Suprapubic skin (tissue), 4 donors: ENCODE data around the gene B3GNT3. TPM values are rescaled to one million over a fixed set of nuclear protein-coding genes. Genes with fewer than 3 reads are reported as not detected.

Experiments
- DNase-seq, 2 donors: peaks; one replicate each; pipeline ENCODE4 v3.0.0-alpha.2; 2019; ENCODE audit warnings: low spot score in 2 of 2
- H3K27ac ChIP-seq: fragments of 200-600 bp; sonication (generic); one replicate; pipeline ENCODE4 v1.5.1; 2019
- H3K27me3 ChIP-seq: fragments of 200-600 bp; sonication (generic); one replicate; pipeline ENCODE4 v1.5.1; 2019
- H3K36me3 ChIP-seq: fragments of 200-600 bp; sonication (generic); one replicate; pipeline ENCODE4 v1.5.1; 2019
- H3K4me1 ChIP-seq: fragments of 200-600 bp; sonication (generic); one replicate; pipeline ENCODE4 v1.5.1; 2019
- H3K4me3 ChIP-seq: fragments of 200-600 bp; sonication (generic); one replicate; pipeline ENCODE4 v1.5.1; 2019; ENCODE audit warnings: mild to moderate bottlenecking
- H3K9me3 ChIP-seq: fragments of 200-600 bp; sonication (generic); one replicate; pipeline ENCODE4 v1.5.1; 2019
- CTCF ChIP-seq, 2 donors: fragments of 200-600 bp in 1 of 2; fragments of 450-650 bp in 1 of 2; sonication (generic) in 1 of 2; IDR thresholded peaks; one replicate each; pipeline ENCODE4 v1.5.1; 2016 to 2019; ENCODE audit warnings: antibody characterized with exemption in 2 of 2, mild to moderate bottlenecking in 1 of 2, moderate library complexity in 1 of 2
- EP300 ChIP-seq: sonication (generic); formaldehyde crosslinking; IDR thresholded peaks from one replicate; pipeline ENCODE4 v1.6.1; 2017; ENCODE audit warnings: antibody characterized with exemption
- POLR2A ChIP-seq, 2 donors: fragments of 450-650 bp; IDR thresholded peaks; one replicate each; pipeline ENCODE4 v1.6.1; 2017; ENCODE audit warnings: antibody characterized with exemption in 2 of 2, mild to moderate bottlenecking in 2 of 2, moderate library complexity in 2 of 2
- POLR2AphosphoS5 ChIP-seq, 3 donors: sonication (generic); formaldehyde crosslinking; IDR thresholded peaks; one replicate each; pipeline ENCODE4 v1.6.1; 2017; ENCODE audit warnings: antibody characterized with exemption in 3 of 3
- WGBS: methylation state at CpG from one replicate; pipeline ENCODE4 v1.1.5; 2018; 5-methylcytosine and 5-hydroxymethylcytosine counted together
- total RNA-seq, 4 donors: library from RNA; depleted of rRNA; stranded (reverse); fragments of >200 nt; gene quantifications; one replicate each; pipeline ENCODE4 v1.1.0, GENCODE V29; 2016

The B3GNT3 gene
- total RNA-seq, 4 donors from 2014 or later: 1.4 to 12.1 (median 5.9) TPM

GRCh38 chr19:17855280-17856152 lies 60.6 kb downstream of the B3GNT3 start:
- H3K27ac ChIP-seq: no peak overlapping the region
- DNase-seq: peak; percentile 89 to 93
- H3K36me3 ChIP-seq: no peaks in the 10 kb centered on the region
- no peak overlapping the region for H3K4me3 ChIP-seq
- no peaks in the 10 kb centered on the region for H3K27me3 ChIP-seq
- H3K4me1 ChIP-seq: peaks cover 8% of the 10 kb centered on the region
- TF ChIP-seq POLR2AphosphoS5 (IDR thresholded peaks at IDR 0.05) (no peak), EP300 (no peak), CTCF (IDR thresholded peaks at IDR 0.05) (peak; percentile 91 to 97), POLR2A (IDR thresholded peaks at IDR 0.05) (no peak)
- 13% methylated on average over 29 of the region's 29 CpGs for WGBS
- no peaks in the 10 kb centered on the region for H3K9me3 ChIP-seq

- peak within 1 kb of the TSS; percentile 94 for H3K4me3 ChIP-seq
- peaks cover 35% of the 10 kb centered on the region for H3K36me3 ChIP-seq
- peak; percentile 99 for DNase-seq
- H3K27me3 ChIP-seq: no peaks in the 10 kb centered on the region
- H3K9me3 ChIP-seq: no peaks in the 10 kb centered on the region
- H3K4me1 ChIP-seq: peaks cover 28% of the 10 kb centered on the region
- peak within 1 kb of the TSS; percentile 89 for H3K27ac ChIP-seq
- peak; percentile 91 to 95 for TF ChIP-seq POLR2A (IDR thresholded peaks at IDR 0.05)
- no peak for TF ChIP-seq EP300
- peak; percentile 86 to 89 for TF ChIP-seq CTCF (IDR thresholded peaks at IDR 0.05)
- TF ChIP-seq POLR2AphosphoS5 (IDR thresholded peaks at IDR 0.05): peak; percentile 88 to 97 (median 92)
- WGBS: 0% methylated on average over 13 of the region's 80 CpGs
These were observed 64.8 kb downstream of the B3GNT3 start, which contains the start of gene RPL18A for GRCh38 chr19:17859533-17860330. TSS of gene RPL18A (plus strand) at chr19:17859910. CDS start at chr19:17859957, 47 bp downstream.

GRCh38 chr19:17860331-17860992 lies 65.5 kb downstream of the B3GNT3 start:
- Histone ChIP-seq H3K36me3 (peaks cover 42% of the 10 kb centered on the region), H3K4me3 (peak overlapping the region; percentile 94), H3K27me3 (no peaks in the 10 kb centered on the region), H3K27ac (peak overlapping the region; percentile 89), H3K9me3 (no peaks in the 10 kb centered on the region), H3K4me1 (peaks cover 29% of the 10 kb centered on the region)
- TF ChIP-seq EP300: no peak
- TF ChIP-seq POLR2A (IDR thresholded peaks at IDR 0.05): no peak
- no peak for TF ChIP-seq CTCF (IDR thresholded peaks at IDR 0.05)
- TF ChIP-seq POLR2AphosphoS5 (IDR thresholded peaks at IDR 0.05): no peak
- DNase-seq: no peak
- 0% methylated on average over 22 of the region's 22 CpGs for WGBS

GRCh38 chr19:17860993-17861360 lies 66.0 kb downstream of the B3GNT3 start:
- WGBS: 40% methylated on average over 7 of the region's 7 CpGs
- no peak for DNase-seq
- Histone ChIP-seq H3K36me3 (peaks cover 46% of the 10 kb centered on the region), H3K4me1 (peaks cover 32% of the 10 kb centered on the region), H3K4me3 (peak overlapping the region; percentile 94), H3K27me3 (no peaks in the 10 kb centered on the region), H3K27ac (peak overlapping the region; percentile 89), H3K9me3 (no peaks in the 10 kb centered on the region)
- TF ChIP-seq POLR2AphosphoS5 (IDR thresholded peaks at IDR 0.05) (no peak), CTCF (IDR thresholded peaks at IDR 0.05) (no peak), EP300 (no peak), POLR2A (IDR thresholded peaks at IDR 0.05) (no peak)
